Ishikawa (cell line): Measurements from ENCODE around the gene RNF175.

Experiments
- CEBPB ChIP-seq: IDR thresholded peaks from 2 replicates; pipeline ENCODE4 v1.6.1; 2012
- CREB1 ChIP-seq: IDR thresholded peaks from 2 replicates; pipeline ENCODE4 v1.6.1; 2012; ENCODE audit warnings: low read depth
- EGR1 ChIP-seq: IDR thresholded peaks from 2 replicates; pipeline ENCODE4 v1.6.1; 2012
- EP300 ChIP-seq: IDR thresholded peaks from 2 replicates; pipeline ENCODE4 v1.6.1; 2012; ENCODE audit warnings: borderline replicate concordance
- FOXM1 ChIP-seq: IDR thresholded peaks from 2 replicates; pipeline ENCODE4 v1.6.1; 2012; ENCODE audit warnings: low read depth, borderline replicate concordance
- NFIC ChIP-seq: IDR thresholded peaks from 2 replicates; pipeline ENCODE4 v1.6.1; 2012
- RAD21 ChIP-seq: IDR thresholded peaks from 2 replicates; pipeline ENCODE4 v1.6.1; 2012; ENCODE audit warnings: low read depth
- TAF1 ChIP-seq: IDR thresholded peaks from 2 replicates; pipeline ENCODE4 v1.6.1; 2012; ENCODE audit warnings: low read depth, mild to moderate bottlenecking
- TCF12 ChIP-seq: IDR thresholded peaks from 2 replicates; pipeline ENCODE4 v1.6.1; 2012; ENCODE audit warnings: low read depth
- TEAD4 ChIP-seq: IDR thresholded peaks from 2 replicates; pipeline ENCODE4 v1.6.1; 2012
- YY1 ChIP-seq: IDR thresholded peaks from 2 replicates; pipeline ENCODE4 v1.6.1; 2012; ENCODE audit warnings: low read depth
- ZBTB7A ChIP-seq: IDR thresholded peaks from 2 replicates; pipeline ENCODE4 v1.6.1; 2012; ENCODE audit warnings: low read depth
- TF ChIP-seq, protein P1 (sequence below): IDR thresholded peaks from 2 replicates; pipeline ENCODE4 v1.6.1; 2012
- TF ChIP-seq, protein P2 (sequence below): IDR thresholded peaks from 2 replicates; pipeline ENCODE4 v1.6.1; 2012
- TF ChIP-seq, protein P3 (sequence below): IDR thresholded peaks from 2 replicates; pipeline ENCODE4 v1.6.1; 2012; ENCODE audit warnings: low read depth, mild to moderate bottlenecking

Gene RNF175

DNA sequence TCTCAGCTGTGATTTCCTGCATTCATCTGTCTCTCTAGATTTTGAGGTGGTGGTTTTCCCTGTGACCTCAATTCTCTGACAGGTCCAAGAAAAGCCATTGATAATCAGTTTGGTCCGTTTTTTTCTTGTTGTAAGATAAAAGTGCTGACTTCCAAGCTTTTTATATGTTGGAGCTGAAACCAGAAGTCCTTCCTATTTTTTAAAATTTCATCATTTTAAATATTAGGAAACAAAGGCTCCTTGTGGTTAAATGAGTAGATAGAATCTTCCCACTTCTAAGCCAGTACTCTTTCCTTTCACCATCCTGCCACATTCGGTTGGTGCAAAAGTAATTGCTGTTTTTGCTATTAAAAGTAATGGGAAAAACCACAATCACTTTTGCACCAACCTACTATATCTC, 18.3 kb downstream of the RNF175 start:
- TF ChIP-seq TCF12 (no peak), TEAD4 (no peak), CEBPB (no peak), RAD21 (no peak), TAF1 (no peak), EP300 (no peak), FOXM1 (no peak), ZBTB7A (no peak), NFIC (no peak), EGR1 (no peak), CREB1 (no peak), YY1 (no peak)
- TF ChIP-seq, protein P1, sequence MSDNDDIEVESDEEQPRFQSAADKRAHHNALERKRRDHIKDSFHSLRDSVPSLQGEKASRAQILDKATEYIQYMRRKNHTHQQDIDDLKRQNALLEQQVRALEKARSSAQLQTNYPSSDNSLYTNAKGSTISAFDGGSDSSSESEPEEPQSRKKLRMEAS = no peak
- TF ChIP-seq, protein P2, sequence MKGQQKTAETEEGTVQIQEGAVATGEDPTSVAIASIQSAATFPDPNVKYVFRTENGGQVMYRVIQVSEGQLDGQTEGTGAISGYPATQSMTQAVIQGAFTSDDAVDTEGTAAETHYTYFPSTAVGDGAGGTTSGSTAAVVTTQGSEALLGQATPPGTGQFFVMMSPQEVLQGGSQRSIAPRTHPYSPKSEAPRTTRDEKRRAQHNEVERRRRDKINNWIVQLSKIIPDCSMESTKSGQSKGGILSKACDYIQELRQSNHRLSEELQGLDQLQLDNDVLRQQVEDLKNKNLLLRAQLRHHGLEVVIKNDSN = no peak
- TF ChIP-seq, protein P3, sequence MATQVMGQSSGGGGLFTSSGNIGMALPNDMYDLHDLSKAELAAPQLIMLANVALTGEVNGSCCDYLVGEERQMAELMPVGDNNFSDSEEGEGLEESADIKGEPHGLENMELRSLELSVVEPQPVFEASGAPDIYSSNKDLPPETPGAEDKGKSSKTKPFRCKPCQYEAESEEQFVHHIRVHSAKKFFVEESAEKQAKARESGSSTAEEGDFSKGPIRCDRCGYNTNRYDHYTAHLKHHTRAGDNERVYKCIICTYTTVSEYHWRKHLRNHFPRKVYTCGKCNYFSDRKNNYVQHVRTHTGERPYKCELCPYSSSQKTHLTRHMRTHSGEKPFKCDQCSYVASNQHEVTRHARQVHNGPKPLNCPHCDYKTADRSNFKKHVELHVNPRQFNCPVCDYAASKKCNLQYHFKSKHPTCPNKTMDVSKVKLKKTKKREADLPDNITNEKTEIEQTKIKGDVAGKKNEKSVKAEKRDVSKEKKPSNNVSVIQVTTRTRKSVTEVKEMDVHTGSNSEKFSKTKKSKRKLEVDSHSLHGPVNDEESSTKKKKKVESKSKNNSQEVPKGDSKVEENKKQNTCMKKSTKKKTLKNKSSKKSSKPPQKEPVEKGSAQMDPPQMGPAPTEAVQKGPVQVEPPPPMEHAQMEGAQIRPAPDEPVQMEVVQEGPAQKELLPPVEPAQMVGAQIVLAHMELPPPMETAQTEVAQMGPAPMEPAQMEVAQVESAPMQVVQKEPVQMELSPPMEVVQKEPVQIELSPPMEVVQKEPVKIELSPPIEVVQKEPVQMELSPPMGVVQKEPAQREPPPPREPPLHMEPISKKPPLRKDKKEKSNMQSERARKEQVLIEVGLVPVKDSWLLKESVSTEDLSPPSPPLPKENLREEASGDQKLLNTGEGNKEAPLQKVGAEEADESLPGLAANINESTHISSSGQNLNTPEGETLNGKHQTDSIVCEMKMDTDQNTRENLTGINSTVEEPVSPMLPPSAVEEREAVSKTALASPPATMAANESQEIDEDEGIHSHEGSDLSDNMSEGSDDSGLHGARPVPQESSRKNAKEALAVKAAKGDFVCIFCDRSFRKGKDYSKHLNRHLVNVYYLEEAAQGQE = no peak

DNA sequence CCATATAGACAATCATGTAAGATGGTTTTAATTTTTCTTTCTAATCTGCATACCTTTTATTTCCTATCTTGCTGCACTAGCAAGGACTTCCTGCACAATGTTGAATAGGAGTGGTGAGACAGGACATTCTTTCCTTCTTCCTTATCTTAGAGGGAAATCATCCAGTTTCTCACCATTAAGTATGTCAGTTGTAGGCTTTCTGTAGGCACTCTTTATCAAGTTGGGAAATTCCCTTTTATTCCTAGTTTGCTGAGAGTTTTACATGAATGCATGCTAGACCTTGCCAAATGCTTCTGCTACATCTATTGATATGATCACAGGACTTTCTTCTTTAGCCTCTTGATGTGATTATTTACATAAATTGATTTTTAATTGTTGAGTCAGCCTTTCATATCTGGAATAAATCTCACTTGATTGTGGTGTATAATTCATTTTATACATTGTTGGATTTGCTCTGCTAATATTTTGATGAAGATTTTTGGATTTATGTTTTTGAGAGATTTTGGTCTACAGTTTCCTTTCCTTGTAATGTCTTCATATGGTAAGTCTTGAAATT, 23.8 kb downstream of the RNF175 start:
- no peak for TF ChIP-seq TCF12
- TF ChIP-seq, protein P1 = no peak
- TF ChIP-seq, protein P3 = no peak
- TF ChIP-seq FOXM1 = no peak
- no peak for TF ChIP-seq ZBTB7A
- TF ChIP-seq EP300 = no peak
- TF ChIP-seq TEAD4 = no peak
- no peak for TF ChIP-seq CREB1
- TF ChIP-seq RAD21 = no peak
- no peak for TF ChIP-seq CEBPB
- TF ChIP-seq, protein P2 = no peak
- TF ChIP-seq NFIC = no peak

DNA sequence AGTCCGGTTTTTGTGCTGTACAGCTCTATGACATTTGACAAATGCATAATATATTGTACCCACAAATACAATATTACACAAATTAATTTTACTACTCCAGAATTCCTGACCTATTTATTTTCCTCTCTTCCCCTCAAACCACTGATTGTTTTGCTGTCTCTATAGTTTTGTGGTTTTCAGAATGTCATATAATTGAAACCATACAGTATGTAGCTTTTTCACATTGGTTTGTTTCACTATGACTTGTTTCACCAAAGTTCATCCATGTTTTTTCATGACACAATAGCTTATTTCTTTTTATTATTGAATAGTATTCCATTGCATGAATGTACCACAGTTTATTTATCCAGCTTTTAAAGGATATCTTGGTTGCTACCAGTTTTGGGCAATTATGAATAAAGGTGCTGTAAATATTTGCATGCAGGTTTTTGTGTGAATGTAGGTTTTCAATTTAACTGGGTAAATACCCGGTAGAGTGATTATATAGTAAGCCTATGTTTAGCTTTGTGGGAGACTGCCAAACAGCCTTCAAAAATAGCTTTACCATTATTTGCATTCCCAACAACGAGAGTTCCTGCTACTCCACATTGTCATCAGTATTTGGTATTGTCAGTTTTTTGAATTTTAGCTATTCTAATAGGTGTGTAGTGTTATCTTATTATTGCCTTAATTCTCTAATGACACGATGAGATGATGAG, 25.9 kb downstream of the RNF175 start:
- TF ChIP-seq, protein P1 = no peak
- TF ChIP-seq, protein P2 = no peak
- TF ChIP-seq ZBTB7A (no peak), CEBPB (no peak), FOXM1 (no peak), CREB1 (no peak), YY1 (no peak), NFIC (no peak), EP300 (no peak), TEAD4 (no peak), TAF1 (no peak), RAD21 (no peak), TCF12 (no peak), EGR1 (no peak)
- TF ChIP-seq, protein P3 = no peak
